Measurements from ENCODE around the gene TXN2. TPM values are rescaled to one million over a fixed set of nuclear protein-coding genes. Genes with fewer than 3 reads are reported as not detected.

The TXN2 gene
- total RNA-seq, 1 experiment from 2014 or later = 87.0 TPM

GRCh38 chr22:36431977-36432376, 49.5 kb downstream of the TXN2 start:
- peaks cover 26 to 45% of the 10 kb centered on the region in 2 experiments for H3K4me1 ChIP-seq (ENCODE audit: control insufficient read depth in 1 of 2, insufficient read depth in 2 of 2, low read length in 2 of 2)
- no peak overlapping the region for H3K4me2 ChIP-seq (ENCODE audit: low read length)
- H4K20me1 ChIP-seq (ENCODE audit: insufficient read depth) = no peaks in the 10 kb centered on the region
- ATAC-seq = no peak
- H2AFZ ChIP-seq (ENCODE audit: low read depth, low read length, poor library complexity, severe bottlenecking) = no peak overlapping the region
- no peak overlapping the region for H3K9ac ChIP-seq (ENCODE audit: low read length)
- H3K79me2 ChIP-seq (ENCODE audit: insufficient read depth, low read length) = no peaks in the 10 kb centered on the region
- intact Hi-C loops (cut with micrococcal nuclease) = no loop called here
- H3K4me3 ChIP-seq (replicated peaks in 1 of 2; ENCODE audit: low read depth in 1 of 2, low read length in 2 of 2) = no peak overlapping the region
- H3K27ac ChIP-seq (ENCODE audit: low read depth, low read length) = no peak overlapping the region
- POLR2A ChIA-PET = interaction anchor here (1.0 to 1.2 kb wide), 2 partner anchors 20 to 22 kb away, joined by 3 to 5 read pairs; no protein-coding TSS in a partner anchor
- no peaks in the 10 kb centered on the region for H3K36me3 ChIP-seq (ENCODE audit: control insufficient read depth in 1 of 2, insufficient read depth in 2 of 2, low read length in 2 of 2)
- H3K9me2 ChIP-seq (ENCODE audit: insufficient read depth) = no peaks in the 10 kb centered on the region
- BruUV-seq (replicated peaks) = no TSS peak
- CTCF ChIA-PET = no interaction called here
- H3K9me3 ChIP-seq (ENCODE audit: control insufficient read depth in 1 of 2, insufficient read depth in 1 of 2, low read depth in 1 of 2, low read length in 2 of 2) = no peaks in the 10 kb centered on the region
- no peaks in the 10 kb centered on the region for H3K27me3 ChIP-seq (ENCODE audit: insufficient read depth, low read length)
- RAD21 ChIA-PET (ENCODE audit: low non-redundant PET in 1 of 2, low total read pairs in 2 of 2, uncharacterized antibody in 2 of 2, unreplicated experiment in 2 of 2) = no interaction called here
- TF ChIP-seq JUND (IDR thresholded peaks at IDR 0.05) (no peak), YY1 (IDR thresholded peaks at IDR 0.05; ENCODE audit: extremely low read depth, insufficient replicate concordance, low read depth, low read length) (no peak), ELF1 (IDR thresholded peaks at IDR 0.05; ENCODE audit: borderline replicate concordance, low read depth) (no peak), POLR2A (IDR thresholded peaks at IDR 0.05; ENCODE audit: borderline replicate concordance, extremely low read depth, insufficient read depth, insufficient read length) (no peak), ZNF274 (IDR thresholded peaks at IDR 0.05; ENCODE audit: low read depth, low read length) (no peak), SRF (IDR thresholded peaks at IDR 0.05; ENCODE audit: low read depth) (no peak), ZBTB33 (IDR thresholded peaks at IDR 0.05; ENCODE audit: extremely low read depth, insufficient replicate concordance, low read length) (no peak), EZH2 (IDR thresholded peaks at IDR 0.05) (no peak), ZFX (IDR thresholded peaks at IDR 0.05) (no peak), FOSL1 (IDR thresholded peaks at IDR 0.05; ENCODE audit: low read depth) (no peak), CBX3 (IDR thresholded peaks at IDR 0.05; ENCODE audit: low read depth) (no peak), CTCF (IDR thresholded peaks at IDR 0.05 in 2 of 3, conservative IDR thresholded peaks at IDR 0.05 in 1 of 3; ENCODE audit: borderline replicate concordance in 1 of 3, insufficient read depth in 1 of 3, low read depth in 2 of 3, low read length in 2 of 3) (no peak), TCF7L2 (IDR thresholded peaks at IDR 0.05; ENCODE audit: borderline replicate concordance, extremely low read depth, insufficient read depth, insufficient read length) (no peak)
- TF ChIP-seq, protein P1, sequence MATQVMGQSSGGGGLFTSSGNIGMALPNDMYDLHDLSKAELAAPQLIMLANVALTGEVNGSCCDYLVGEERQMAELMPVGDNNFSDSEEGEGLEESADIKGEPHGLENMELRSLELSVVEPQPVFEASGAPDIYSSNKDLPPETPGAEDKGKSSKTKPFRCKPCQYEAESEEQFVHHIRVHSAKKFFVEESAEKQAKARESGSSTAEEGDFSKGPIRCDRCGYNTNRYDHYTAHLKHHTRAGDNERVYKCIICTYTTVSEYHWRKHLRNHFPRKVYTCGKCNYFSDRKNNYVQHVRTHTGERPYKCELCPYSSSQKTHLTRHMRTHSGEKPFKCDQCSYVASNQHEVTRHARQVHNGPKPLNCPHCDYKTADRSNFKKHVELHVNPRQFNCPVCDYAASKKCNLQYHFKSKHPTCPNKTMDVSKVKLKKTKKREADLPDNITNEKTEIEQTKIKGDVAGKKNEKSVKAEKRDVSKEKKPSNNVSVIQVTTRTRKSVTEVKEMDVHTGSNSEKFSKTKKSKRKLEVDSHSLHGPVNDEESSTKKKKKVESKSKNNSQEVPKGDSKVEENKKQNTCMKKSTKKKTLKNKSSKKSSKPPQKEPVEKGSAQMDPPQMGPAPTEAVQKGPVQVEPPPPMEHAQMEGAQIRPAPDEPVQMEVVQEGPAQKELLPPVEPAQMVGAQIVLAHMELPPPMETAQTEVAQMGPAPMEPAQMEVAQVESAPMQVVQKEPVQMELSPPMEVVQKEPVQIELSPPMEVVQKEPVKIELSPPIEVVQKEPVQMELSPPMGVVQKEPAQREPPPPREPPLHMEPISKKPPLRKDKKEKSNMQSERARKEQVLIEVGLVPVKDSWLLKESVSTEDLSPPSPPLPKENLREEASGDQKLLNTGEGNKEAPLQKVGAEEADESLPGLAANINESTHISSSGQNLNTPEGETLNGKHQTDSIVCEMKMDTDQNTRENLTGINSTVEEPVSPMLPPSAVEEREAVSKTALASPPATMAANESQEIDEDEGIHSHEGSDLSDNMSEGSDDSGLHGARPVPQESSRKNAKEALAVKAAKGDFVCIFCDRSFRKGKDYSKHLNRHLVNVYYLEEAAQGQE (IDR thresholded peaks at IDR 0.05; ENCODE audit: low read depth) = no peak
- TF ChIP-seq, protein P2, sequence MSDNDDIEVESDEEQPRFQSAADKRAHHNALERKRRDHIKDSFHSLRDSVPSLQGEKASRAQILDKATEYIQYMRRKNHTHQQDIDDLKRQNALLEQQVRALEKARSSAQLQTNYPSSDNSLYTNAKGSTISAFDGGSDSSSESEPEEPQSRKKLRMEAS (IDR thresholded peaks at IDR 0.05) = no peak
- TF ChIP-seq, protein P3, sequence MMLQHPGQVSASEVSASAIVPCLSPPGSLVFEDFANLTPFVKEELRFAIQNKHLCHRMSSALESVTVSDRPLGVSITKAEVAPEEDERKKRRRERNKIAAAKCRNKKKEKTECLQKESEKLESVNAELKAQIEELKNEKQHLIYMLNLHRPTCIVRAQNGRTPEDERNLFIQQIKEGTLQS (IDR thresholded peaks at IDR 0.05) = no peak
- DNase-seq (ENCODE audit: low read depth, low spot score) = no peak
